ENCODE measurements around the gene TPSD1.

GRCh38 chr16:1261131-1261892 lies 5.4 kb downstream of the TPSD1 start:
- TF ChIP-seq CTCF (IDR thresholded peaks at IDR 0.05) (no peak), POLR2A (IDR thresholded peaks at IDR 0.05) (no peak)

Data from uterus (tissue), 2 donors.